Measurements from ENCODE around the gene PKD1L1. TPM values are rescaled to one million over a fixed set of nuclear protein-coding genes. Genes with fewer than 3 reads are reported as not detected.
A peak's percentile ranks its signal among the peaks of the same experiment; 100 is the strongest.

Gene PKD1L1
- total RNA-seq, 1 donor from 2014 or later = 0.58 TPM

GRCh38 chr7:47739891-47740290 lies 208.4 kb downstream of the PKD1L1 start:
- no peak for DNase-seq (ENCODE audit: low spot score)

GRCh38 chr7:47739301-47739875 lies 208.9 kb downstream of the PKD1L1 start:
- peak; percentile 73 for DNase-seq (ENCODE audit: low spot score)

GRCh38 chr7:47738563-47739166 lies 209.6 kb downstream of the PKD1L1 start:
- DNase-seq (ENCODE audit: low spot score) = no peak

GRCh38 chr7:47737601-47738000 lies 210.7 kb downstream of the PKD1L1 start:
- no peak for DNase-seq (ENCODE audit: low spot score)

GRCh38 chr7:47735431-47736345 lies 212.6 kb downstream of the PKD1L1 start:
- DNase-seq (ENCODE audit: low spot score) = no peak

GRCh38 chr7:47734949-47735291 lies 213.3 kb downstream of the PKD1L1 start:
- DNase-seq (ENCODE audit: low spot score) = no peak

- DNase-seq (ENCODE audit: low spot score) = no peak
These were observed 213.8 kb downstream of the PKD1L1 start for GRCh38 chr7:47734287-47734948.

- no peak for DNase-seq (ENCODE audit: low spot score)
These were observed 218.1 kb downstream of the PKD1L1 start for GRCh38 chr7:47730142-47730541.

GRCh38 chr7:47726047-47726726 lies 222.1 kb downstream of the PKD1L1 start:
- DNase-seq (ENCODE audit: low spot score) = no peak

- DNase-seq (ENCODE audit: low spot score) = peak; percentile 24
These were observed 223.1 kb downstream of the PKD1L1 start for GRCh38 chr7:47725031-47725780.

Other genes with a start within 250 kb of the PKD1L1 start
- 35.8 TPM for gene HUS1, start 31.1 kb upstream of the PKD1L1 start, total RNA-seq
- gene SUN3, start 80.6 kb upstream of the PKD1L1 start, total RNA-seq = not detected
- not detected for gene C7orf57, start 87.1 kb upstream of the PKD1L1 start, total RNA-seq
- 68.9 TPM for gene UPP1, start 140.8 kb upstream of the PKD1L1 start, total RNA-seq
- gene ABCA13, start 223.0 kb upstream of the PKD1L1 start, total RNA-seq = 0.67 TPM